ENCODE data around the gene WDFY4.

The WDFY4 gene

GRCh38 chr10:48760983-48761382, 76.3 kb downstream of the WDFY4 start:
- Histone ChIP-seq H3K27ac (ENCODE audit: low read depth, low read length) (no peak overlapping the region), H3K4me3 (ENCODE audit: low read depth, low read length) (no peak overlapping the region), H3K27me3 (ENCODE audit: insufficient read depth, low read length) (peaks cover 72% of the 10 kb centered on the region), H3K79me2 (ENCODE audit: control insufficient read depth, insufficient read depth, low read length, unreplicated experiment) (no peaks in the 10 kb centered on the region), H3K36me3 (ENCODE audit: insufficient read depth, low read length) (no peaks in the 10 kb centered on the region), H2AFZ (ENCODE audit: low read length, unreplicated experiment) (no peak overlapping the region), H3K4me1 (ENCODE audit: control insufficient read depth, insufficient read depth, low read length, unreplicated experiment) (no peaks in the 10 kb centered on the region)

DNA sequence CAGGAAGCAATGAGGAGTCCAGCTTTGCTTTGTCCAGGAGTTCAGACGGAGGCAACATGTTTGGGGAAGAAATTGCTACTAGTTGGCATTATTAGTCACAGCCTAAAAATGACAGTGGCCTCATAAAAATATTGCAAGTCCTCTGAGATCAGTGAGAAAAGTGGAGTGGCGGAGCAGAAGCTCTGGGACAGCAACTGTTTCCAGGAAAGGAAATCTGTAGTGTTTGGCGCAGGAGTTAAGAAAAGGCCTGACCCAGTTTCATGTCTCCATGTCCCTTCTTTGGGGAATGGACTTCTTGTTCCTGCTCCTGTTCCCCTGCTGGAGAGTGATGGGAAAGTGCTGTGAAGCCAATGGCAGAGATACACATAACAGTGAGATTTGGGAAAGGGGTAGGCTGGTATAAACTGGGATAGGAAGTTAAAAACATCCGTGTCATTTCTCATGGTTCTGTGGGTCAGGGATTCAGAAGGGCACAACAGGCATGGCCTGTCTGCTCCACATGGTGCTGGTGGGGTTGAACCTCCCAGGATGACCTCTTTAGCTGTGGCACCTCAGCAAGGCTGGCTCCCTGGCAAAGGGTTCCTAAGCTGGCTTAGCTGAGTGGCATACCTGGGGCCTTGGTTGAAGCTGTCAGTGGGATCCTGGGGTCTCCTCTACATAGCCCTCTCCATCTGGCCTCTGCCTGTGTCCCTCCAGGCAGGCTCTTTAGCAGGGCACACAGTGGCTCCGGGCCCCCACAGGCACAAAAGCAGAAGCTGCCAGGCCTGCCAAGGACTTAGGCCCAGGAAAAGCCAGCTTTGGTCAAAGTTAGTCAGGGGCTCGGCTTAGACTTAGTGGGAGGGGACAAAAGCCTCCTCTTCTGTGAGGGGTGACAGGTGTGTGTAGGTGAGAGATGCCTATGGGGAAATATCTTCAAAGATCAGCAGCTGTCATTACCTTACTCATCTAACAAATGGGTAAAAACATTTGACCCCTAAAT, 77.7 kb downstream of the WDFY4 start:
- no peak overlapping the region for H3K4me3 ChIP-seq (ENCODE audit: low read depth, low read length)
- no peak overlapping the region for H3K27ac ChIP-seq (ENCODE audit: low read depth, low read length)
- peaks cover 61% of the 10 kb centered on the region for H3K27me3 ChIP-seq (ENCODE audit: insufficient read depth, low read length)
- H3K4me1 ChIP-seq (ENCODE audit: control insufficient read depth, insufficient read depth, low read length, unreplicated experiment) = no peaks in the 10 kb centered on the region
- no peaks in the 10 kb centered on the region for H3K79me2 ChIP-seq (ENCODE audit: control insufficient read depth, insufficient read depth, low read length, unreplicated experiment)
- no peaks in the 10 kb centered on the region for H3K36me3 ChIP-seq (ENCODE audit: insufficient read depth, low read length)
- no peak overlapping the region for H2AFZ ChIP-seq (ENCODE audit: low read length, unreplicated experiment)

- Histone ChIP-seq H3K27ac (ENCODE audit: low read depth, low read length) (no peak overlapping the region), H3K4me3 (ENCODE audit: low read depth, low read length) (no peak overlapping the region), H3K4me1 (ENCODE audit: control insufficient read depth, insufficient read depth, low read length, unreplicated experiment) (no peaks in the 10 kb centered on the region), H2AFZ (ENCODE audit: low read length, unreplicated experiment) (no peak overlapping the region), H3K27me3 (ENCODE audit: insufficient read depth, low read length) (peaks cover 50% of the 10 kb centered on the region), H3K79me2 (ENCODE audit: control insufficient read depth, insufficient read depth, low read length, unreplicated experiment) (no peaks in the 10 kb centered on the region), H3K36me3 (ENCODE audit: insufficient read depth, low read length) (no peaks in the 10 kb centered on the region)
These were observed 78.8 kb downstream of the WDFY4 start for GRCh38 chr10:48763403-48763965.

GRCh38 chr10:48764486-48764885, 79.8 kb downstream of the WDFY4 start:
- no peak overlapping the region for H3K4me3 ChIP-seq (ENCODE audit: low read depth, low read length)
- no peak overlapping the region for H2AFZ ChIP-seq (ENCODE audit: low read length, unreplicated experiment)
- H3K27me3 ChIP-seq (ENCODE audit: insufficient read depth, low read length) = peaks cover 42% of the 10 kb centered on the region
- H3K27ac ChIP-seq (ENCODE audit: low read depth, low read length) = no peak overlapping the region
- no peaks in the 10 kb centered on the region for H3K4me1 ChIP-seq (ENCODE audit: control insufficient read depth, insufficient read depth, low read length, unreplicated experiment)
- no peaks in the 10 kb centered on the region for H3K36me3 ChIP-seq (ENCODE audit: insufficient read depth, low read length)
- H3K79me2 ChIP-seq (ENCODE audit: control insufficient read depth, insufficient read depth, low read length, unreplicated experiment) = no peaks in the 10 kb centered on the region

DNA sequence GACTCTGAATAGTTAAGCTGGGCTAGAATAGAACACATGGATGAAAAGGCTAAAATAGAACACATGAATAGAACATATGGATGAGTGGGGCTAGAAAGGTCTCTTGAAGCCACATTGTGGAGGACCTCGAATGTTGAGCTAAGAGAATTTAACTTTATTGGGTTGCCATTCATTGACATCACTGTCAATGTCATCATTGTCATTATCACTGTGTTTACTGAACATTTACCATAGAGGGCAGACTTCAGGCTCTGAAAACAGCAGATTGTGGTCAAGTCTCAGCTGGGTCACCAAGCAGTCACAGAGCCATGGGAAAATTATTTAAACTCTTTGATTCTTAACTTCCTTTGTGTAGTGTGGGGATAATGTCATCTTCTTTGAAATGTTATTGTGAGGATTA, 80.4 kb downstream of the WDFY4 start:
- no peak overlapping the region for H2AFZ ChIP-seq (ENCODE audit: low read length, unreplicated experiment)
- no peaks in the 10 kb centered on the region for H3K79me2 ChIP-seq (ENCODE audit: control insufficient read depth, insufficient read depth, low read length, unreplicated experiment)
- H3K27me3 ChIP-seq (ENCODE audit: insufficient read depth, low read length) = peaks cover 36% of the 10 kb centered on the region
- H3K4me1 ChIP-seq (ENCODE audit: control insufficient read depth, insufficient read depth, low read length, unreplicated experiment) = no peaks in the 10 kb centered on the region
- H3K36me3 ChIP-seq (ENCODE audit: insufficient read depth, low read length) = no peaks in the 10 kb centered on the region
- H3K4me3 ChIP-seq (ENCODE audit: low read depth, low read length) = no peak overlapping the region
- H3K27ac ChIP-seq (ENCODE audit: low read depth, low read length) = no peak overlapping the region

DNA sequence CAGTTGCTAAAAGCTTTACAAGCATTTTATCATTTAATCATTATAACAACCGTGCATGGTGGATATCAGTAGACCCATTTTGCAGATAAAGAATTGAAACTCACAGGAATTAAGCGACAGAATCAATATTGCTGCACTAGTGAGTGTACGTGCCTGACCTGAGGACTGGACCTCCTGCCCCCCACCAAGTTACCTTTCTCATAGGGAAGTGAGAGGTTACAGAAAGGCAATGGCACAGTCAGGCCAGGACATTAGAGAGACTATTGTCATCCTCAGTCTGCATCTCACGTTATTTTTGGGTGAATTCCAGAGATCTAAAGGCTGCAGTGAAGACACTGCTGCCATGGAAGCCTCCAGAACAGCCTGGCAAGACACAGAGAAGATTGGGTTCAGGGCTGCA, 80.9 kb downstream of the WDFY4 start:
- H2AFZ ChIP-seq (ENCODE audit: low read length, unreplicated experiment) = no peak overlapping the region
- H3K4me3 ChIP-seq (ENCODE audit: low read depth, low read length) = no peak overlapping the region
- H3K4me1 ChIP-seq (ENCODE audit: control insufficient read depth, insufficient read depth, low read length, unreplicated experiment) = no peaks in the 10 kb centered on the region
- no peaks in the 10 kb centered on the region for H3K36me3 ChIP-seq (ENCODE audit: insufficient read depth, low read length)
- no peaks in the 10 kb centered on the region for H3K79me2 ChIP-seq (ENCODE audit: control insufficient read depth, insufficient read depth, low read length, unreplicated experiment)
- H3K27ac ChIP-seq (ENCODE audit: low read depth, low read length) = no peak overlapping the region
- peaks cover 32% of the 10 kb centered on the region for H3K27me3 ChIP-seq (ENCODE audit: insufficient read depth, low read length)

DNA sequence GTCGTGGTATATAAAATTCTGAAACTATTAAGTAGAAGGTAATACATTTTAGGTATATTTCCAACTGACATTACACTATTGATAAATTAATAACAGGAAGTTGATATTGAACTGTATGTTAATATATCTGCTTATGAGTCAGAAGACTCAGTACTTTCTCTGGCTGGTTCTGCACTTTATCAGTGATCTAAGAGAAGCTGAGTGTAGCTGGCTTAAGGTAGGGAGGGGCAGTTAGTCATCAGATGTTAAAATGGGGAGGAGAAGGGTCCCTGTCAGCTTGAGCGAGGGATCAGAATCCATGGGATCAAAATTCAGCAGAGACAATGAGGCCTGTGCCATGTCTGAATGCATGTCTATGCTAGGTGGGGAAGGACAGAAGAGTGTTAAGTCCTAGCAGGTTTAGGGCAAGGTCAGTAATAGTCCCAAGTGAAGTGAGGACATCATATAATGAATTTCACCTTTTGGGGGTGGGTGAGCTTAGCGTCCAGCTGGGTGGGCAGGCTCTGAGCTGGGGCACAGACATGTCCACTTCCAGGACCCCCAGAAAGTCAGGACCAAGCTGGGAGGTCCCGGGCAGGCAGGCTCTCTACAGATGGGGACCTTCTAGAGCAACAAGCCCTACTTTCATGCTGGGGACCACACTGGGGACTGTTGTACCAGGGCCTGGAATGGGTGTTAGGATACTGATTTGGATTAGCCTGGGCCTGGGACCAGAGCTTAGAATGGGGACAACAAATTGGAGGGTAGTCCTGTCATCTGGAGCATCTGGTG, 82.9 kb downstream of the WDFY4 start:
- Histone ChIP-seq H2AFZ (ENCODE audit: low read length, unreplicated experiment) (no peak overlapping the region), H3K36me3 (ENCODE audit: insufficient read depth, low read length) (no peaks in the 10 kb centered on the region), H3K4me1 (ENCODE audit: control insufficient read depth, insufficient read depth, low read length, unreplicated experiment) (no peaks in the 10 kb centered on the region), H3K27ac (ENCODE audit: low read depth, low read length) (no peak overlapping the region), H3K79me2 (ENCODE audit: control insufficient read depth, insufficient read depth, low read length, unreplicated experiment) (no peaks in the 10 kb centered on the region), H3K4me3 (ENCODE audit: low read depth, low read length) (no peak overlapping the region), H3K27me3 (ENCODE audit: insufficient read depth, low read length) (peaks cover 24% of the 10 kb centered on the region)

- Histone ChIP-seq H3K79me2 (ENCODE audit: control insufficient read depth, insufficient read depth, low read length, unreplicated experiment) (no peaks in the 10 kb centered on the region), H3K27ac (ENCODE audit: low read depth, low read length) (no peak overlapping the region), H3K4me1 (ENCODE audit: control insufficient read depth, insufficient read depth, low read length, unreplicated experiment) (no peaks in the 10 kb centered on the region), H2AFZ (ENCODE audit: low read length, unreplicated experiment) (no peak overlapping the region), H3K36me3 (ENCODE audit: insufficient read depth, low read length) (no peaks in the 10 kb centered on the region), H3K4me3 (ENCODE audit: low read depth, low read length) (no peak overlapping the region), H3K27me3 (ENCODE audit: insufficient read depth, low read length) (peaks cover 26% of the 10 kb centered on the region)
These were observed 83.6 kb downstream of the WDFY4 start for GRCh38 chr10:48768144-48768766.

DNA sequence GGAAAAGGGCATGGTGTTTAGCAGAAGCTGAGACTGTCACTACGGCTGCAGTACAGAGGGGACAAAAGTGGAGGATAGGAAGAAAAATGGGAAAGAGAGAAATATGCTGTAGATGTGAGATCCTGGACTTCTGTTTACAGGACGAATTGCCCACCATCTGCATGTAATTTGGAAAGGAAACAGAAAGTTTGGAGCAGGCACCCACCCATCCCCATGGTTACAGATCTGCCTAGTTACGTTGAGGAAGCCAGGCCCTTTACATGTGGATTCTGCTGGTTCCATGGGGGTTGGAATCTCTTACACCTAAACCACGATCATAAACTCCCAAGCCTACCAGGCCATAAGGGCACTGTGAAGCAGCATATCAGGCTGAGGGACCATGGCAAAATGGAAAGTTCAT, 84.3 kb downstream of the WDFY4 start:
- Histone ChIP-seq H2AFZ (ENCODE audit: low read length, unreplicated experiment) (no peak overlapping the region), H3K27me3 (ENCODE audit: insufficient read depth, low read length) (peaks cover 29% of the 10 kb centered on the region), H3K27ac (ENCODE audit: low read depth, low read length) (no peak overlapping the region), H3K36me3 (ENCODE audit: insufficient read depth, low read length) (no peaks in the 10 kb centered on the region), H3K4me3 (ENCODE audit: low read depth, low read length) (no peak overlapping the region), H3K4me1 (ENCODE audit: control insufficient read depth, insufficient read depth, low read length, unreplicated experiment) (no peaks in the 10 kb centered on the region), H3K79me2 (ENCODE audit: control insufficient read depth, insufficient read depth, low read length, unreplicated experiment) (no peaks in the 10 kb centered on the region)

GRCh38 chr10:48769706-48770435, 85.2 kb downstream of the WDFY4 start:
- H3K36me3 ChIP-seq (ENCODE audit: insufficient read depth, low read length) = no peaks in the 10 kb centered on the region
- no peak overlapping the region for H2AFZ ChIP-seq (ENCODE audit: low read length, unreplicated experiment)
- H3K79me2 ChIP-seq (ENCODE audit: control insufficient read depth, insufficient read depth, low read length, unreplicated experiment) = no peaks in the 10 kb centered on the region
- no peak overlapping the region for H3K27ac ChIP-seq (ENCODE audit: low read depth, low read length)
- H3K4me1 ChIP-seq (ENCODE audit: control insufficient read depth, insufficient read depth, low read length, unreplicated experiment) = no peaks in the 10 kb centered on the region
- H3K27me3 ChIP-seq (ENCODE audit: insufficient read depth, low read length) = peaks cover 22% of the 10 kb centered on the region
- H3K4me3 ChIP-seq (ENCODE audit: low read depth, low read length) = no peak overlapping the region

Data from ACC112 (cell line).